ENCODE results near the gene FAM9A. TPM values are rescaled to one million over a fixed set of nuclear protein-coding genes. Genes with fewer than 3 reads are reported as not detected.

The FAM9A gene
- total and polyA plus RNA-seq, 2 of the 13 experiments (the other 11 are each of a cell fraction or from before 2014, with no cell fraction given): not detected

DNA sequence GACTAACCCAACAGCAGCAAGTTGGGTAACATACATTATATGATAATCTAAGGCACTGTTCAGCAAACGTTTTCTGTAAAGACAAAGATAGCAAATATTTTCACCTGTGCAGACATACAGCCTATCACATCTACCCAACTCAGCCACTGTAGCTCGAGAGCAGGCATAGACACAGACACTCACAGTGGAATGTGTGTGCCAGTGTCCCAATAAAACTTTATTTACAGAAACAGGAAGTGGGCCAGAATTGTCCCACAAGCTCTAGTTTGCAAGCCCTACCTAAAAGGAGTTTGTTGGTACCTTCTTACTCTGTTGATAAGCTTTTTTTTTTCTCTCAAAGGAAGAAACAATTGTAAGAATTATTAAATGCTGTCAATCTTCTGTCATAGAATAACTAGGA is 11.9 kb upstream of the FAM9A start:
- intact Hi-C loops (cut with micrococcal nuclease; ENCODE audit: unreplicated experiment) (no loop called here), in situ Hi-C loops (cut with HindIII; ENCODE audit: extremely low pct_ligation_motif_present, low pct_unique_long_range_greater_than_20kb) (loop anchor here (10.0 kb wide), 1 partner anchor 68 kb away; no protein-coding TSS in a partner anchor)
- Histone ChIP-seq H3K27ac (ENCODE audit: extremely low read length, insufficient read depth, low read length) (no peak overlapping the region), H3K79me2 (ENCODE audit: insufficient read depth, low read length) (no peaks in the 10 kb centered on the region), H3K9me3 (ENCODE audit: low read length) (no peaks in the 10 kb centered on the region), H3K4me3 (replicated peaks in 1 of 3; ENCODE audit: insufficient read depth in 1 of 3, low read depth in 2 of 3, low read length in 3 of 3) (no peak overlapping the region), H3K4me2 (ENCODE audit: low read depth, low read length) (no peak overlapping the region), H3K4me1 (ENCODE audit: insufficient read depth, low read length) (no peaks in the 10 kb centered on the region), H3K36me3 (replicated peaks in 1 of 2; ENCODE audit: control insufficient read depth in 1 of 2, insufficient read depth in 2 of 2, low read length in 2 of 2) (no peaks in the 10 kb centered on the region), H3K27me3 (ENCODE audit: control insufficient read depth in 1 of 2, insufficient read depth in 2 of 2, low read length in 2 of 2) (no peaks in the 10 kb centered on the region), H3K9ac (ENCODE audit: insufficient read depth, low read depth, low read length) (no peak overlapping the region), H2AFZ (ENCODE audit: low read length) (no peak overlapping the region), H4K20me1 (ENCODE audit: insufficient read depth, low read length) (no peaks in the 10 kb centered on the region)
- no peak for FAIRE-seq
- BruUV-seq (replicated peaks): no TSS peak
- ChIA-PET POLR2A (no interaction called here), CTCF (ENCODE audit: low intra/inter-chr PET ratio, low total read pairs) (no interaction called here)
- WGBS (ENCODE audit: low lambda C conversion rate): no CpG with 5 or more reads among the region's 2 CpGs
- no peak for ATAC-seq
- no peak for DNase-seq (ENCODE audit: low spot score)
- no peak for TF ChIP-seq MED13 (CRISPR knock-in tag; IDR thresholded peaks at IDR 0.05)
- TF ChIP-seq, protein P1, sequence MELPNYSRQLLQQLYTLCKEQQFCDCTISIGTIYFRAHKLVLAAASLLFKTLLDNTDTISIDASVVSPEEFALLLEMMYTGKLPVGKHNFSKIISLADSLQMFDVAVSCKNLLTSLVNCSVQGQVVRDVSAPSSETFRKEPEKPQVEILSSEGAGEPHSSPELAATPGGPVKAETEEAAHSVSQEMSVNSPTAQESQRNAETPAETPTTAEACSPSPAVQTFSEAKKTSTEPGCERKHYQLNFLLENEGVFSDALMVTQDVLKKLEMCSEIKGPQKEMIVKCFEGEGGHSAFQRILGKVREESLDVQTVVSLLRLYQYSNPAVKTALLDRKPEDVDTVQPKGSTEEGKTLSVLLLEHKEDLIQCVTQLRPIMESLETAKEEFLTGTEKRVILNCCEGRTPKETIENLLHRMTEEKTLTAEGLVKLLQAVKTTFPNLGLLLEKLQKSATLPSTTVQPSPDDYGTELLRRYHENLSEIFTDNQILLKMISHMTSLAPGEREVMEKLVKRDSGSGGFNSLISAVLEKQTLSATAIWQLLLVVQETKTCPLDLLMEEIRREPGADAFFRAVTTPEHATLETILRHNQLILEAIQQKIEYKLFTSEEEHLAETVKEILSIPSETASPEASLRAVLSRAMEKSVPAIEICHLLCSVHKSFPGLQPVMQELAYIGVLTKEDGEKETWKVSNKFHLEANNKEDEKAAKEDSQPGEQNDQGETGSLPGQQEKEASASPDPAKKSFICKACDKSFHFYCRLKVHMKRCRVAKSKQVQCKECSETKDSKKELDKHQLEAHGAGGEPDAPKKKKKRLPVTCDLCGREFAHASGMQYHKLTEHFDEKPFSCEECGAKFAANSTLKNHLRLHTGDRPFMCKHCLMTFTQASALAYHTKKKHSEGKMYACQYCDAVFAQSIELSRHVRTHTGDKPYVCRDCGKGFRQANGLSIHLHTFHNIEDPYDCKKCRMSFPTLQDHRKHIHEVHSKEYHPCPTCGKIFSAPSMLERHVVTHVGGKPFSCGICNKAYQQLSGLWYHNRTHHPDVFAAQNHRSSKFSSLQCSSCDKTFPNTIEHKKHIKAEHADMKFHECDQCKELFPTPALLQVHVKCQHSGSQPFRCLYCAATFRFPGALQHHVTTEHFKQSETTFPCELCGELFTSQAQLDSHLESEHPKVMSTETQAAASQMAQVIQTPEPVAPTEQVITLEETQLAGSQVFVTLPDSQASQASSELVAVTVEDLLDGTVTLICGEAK (IDR thresholded peaks at IDR 0.05): peak; percentile 30; the same call in 1 of the 2 replicates
- TF ChIP-seq, protein P1 (CRISPR knock-in tag; IDR thresholded peaks at IDR 0.05): peak; percentile 91

All from HepG2 (cell line).